Neural cell (in vitro differentiated cells): ENCODE data around the gene FUS. TPM values are rescaled to one million over a fixed set of nuclear protein-coding genes. Genes with fewer than 3 reads are reported as not detected.
"Not testable (repeated sequence)": the region's sequence is repeated elsewhere in the genome, so short reads cannot be mapped to it uniquely, and the experiment has no call there.

Source experiments
- H2AFZ ChIP-seq: fragments of 200-600, 300-800 bp; sonication (generic), shearing (Covaris generic); 2 replicates; pipeline ENCODE4 v1.6.0; 2014; ENCODE audit warnings: low read depth, mild to moderate bottlenecking, antibody characterized with exemption, low read length, moderate library complexity
- H3F3A ChIP-seq: fragments of 200-600 bp; shearing (Covaris generic); 2 replicates; pipeline ENCODE4 v1.6.1; 2016; ENCODE audit warnings: mild to moderate bottlenecking, moderate library complexity, mixed read lengths, antibody characterized with exemption, low read length; ENCODE audit not compliant: insufficient read depth, poor library complexity, severe bottlenecking
- H3K27ac ChIP-seq: fragments of 200-600, 300-800 bp; sonication (generic), shearing (Covaris generic); 2 replicates; pipeline ENCODE4 v1.5.1; 2014; ENCODE audit warnings: mild to moderate bottlenecking, low read length, moderate library complexity
- H3K27me3 ChIP-seq: fragments of 300-800, 200-600 bp; sonication (generic), shearing (Covaris generic); 2 replicates; pipeline ENCODE4 v1.6.0; 2014; ENCODE audit warnings: mild to moderate bottlenecking, low read depth, low read length, moderate library complexity; ENCODE audit not compliant: insufficient read depth
- H3K36me3 ChIP-seq: fragments of 300-800, 200-600 bp; sonication (generic), shearing (Covaris generic); 2 replicates; pipeline ENCODE4 v1.5.1; 2014; ENCODE audit warnings: mild to moderate bottlenecking, antibody characterized with exemption, low read length, moderate library complexity; ENCODE audit not compliant: insufficient read depth
- H3K4me2 ChIP-seq: fragments of 300-800, 200-600 bp; sonication (generic), shearing (Covaris generic); 2 replicates; pipeline ENCODE4 v1.6.0; 2014; ENCODE audit warnings: mild to moderate bottlenecking, low read length
- H3K4me3 ChIP-seq: fragments of 300-800, 200-600 bp; sonication (generic), shearing (Covaris generic); 2 replicates; pipeline ENCODE4 v1.5.1; 2014; ENCODE audit warnings: mild to moderate bottlenecking, low read length, moderate library complexity
- H3K79me2 ChIP-seq: fragments of 200-600 bp; shearing (Covaris generic); replicated peaks from 2 replicates; pipeline ENCODE4 v1.6.0; 2014; ENCODE audit warnings: mild to moderate bottlenecking, low read length, moderate library complexity; ENCODE audit not compliant: insufficient read depth
- H3K9ac ChIP-seq: fragments of 300-800, 200-600 bp; sonication (generic), shearing (Covaris generic); 2 replicates; pipeline ENCODE4 v1.6.1; 2016; ENCODE audit warnings: mild to moderate bottlenecking, low read length, mixed read lengths
- H3K9me2 ChIP-seq: fragments of 200-600 bp; shearing (Covaris generic); 2 replicates; pipeline ENCODE4 v1.6.1; 2016; ENCODE audit warnings: mild to moderate bottlenecking, low read length, mixed read lengths; ENCODE audit not compliant: insufficient read depth
- H3K9me3 ChIP-seq: fragments of 200-600, 300-800 bp; sonication (generic), shearing (Covaris generic); 2 replicates; pipeline ENCODE4 v1.6.1; 2016; ENCODE audit warnings: mild to moderate bottlenecking, mixed run types, low read length, moderate library complexity, mixed read lengths
- H4K20me1 ChIP-seq: fragments of 200-600 bp; shearing (Covaris generic); 2 replicates; pipeline ENCODE4 v1.6.1; 2016; ENCODE audit warnings: mild to moderate bottlenecking, mixed run types; ENCODE audit not compliant: insufficient read depth
- CTCF ChIP-seq: fragments of 450-650 bp; IDR thresholded peaks from 2 replicates; pipeline ENCODE4 v1.5.1; 2014; ENCODE audit warnings: antibody characterized with exemption, mild to moderate bottlenecking, moderate library complexity; ENCODE audit not compliant: poor library complexity, severe bottlenecking
- EP300 ChIP-seq: fragments of 450-650 bp; conservative IDR thresholded peaks from 2 replicates; pipeline ENCODE4 v1.6.1; 2014; ENCODE audit warnings: antibody characterized with exemption, mild to moderate bottlenecking, moderate library complexity; ENCODE audit not compliant: poor library complexity, severe bottlenecking
- EZH2 ChIP-seq: fragments of 200-600, 300-800 bp; shearing (Covaris generic), sonication (generic); IDR thresholded peaks from 2 replicates; pipeline ENCODE4 v1.6.1; 2014; ENCODE audit warnings: antibody characterized with exemption, low read length, borderline replicate concordance, mild to moderate bottlenecking; ENCODE audit not compliant: insufficient read depth, poor library complexity, severe bottlenecking
- MXI1 ChIP-seq: fragments of 450-650 bp; conservative IDR thresholded peaks from 2 replicates; pipeline ENCODE4 v1.6.1; 2014; ENCODE audit warnings: antibody characterized with exemption, mild to moderate bottlenecking; ENCODE audit not compliant: poor library complexity, severe bottlenecking
- POLR2AphosphoS5 ChIP-seq: IDR thresholded peaks from 2 replicates; pipeline ENCODE4 v1.6.1; 2012
- RAD21 ChIP-seq: fragments of 450-650 bp; conservative IDR thresholded peaks from 2 replicates; pipeline ENCODE4 v1.6.1; 2014; ENCODE audit warnings: antibody characterized with exemption, mild to moderate bottlenecking, moderate library complexity
- SMC3 ChIP-seq: fragments of 450-650 bp; conservative IDR thresholded peaks from 2 replicates; pipeline ENCODE4 v1.6.1; 2014; ENCODE audit warnings: antibody characterized with exemption, mild to moderate bottlenecking, moderate library complexity; ENCODE audit not compliant: poor library complexity
- polyA plus RNA-seq: library from polyadenylated mRNA; depleted of rRNA; stranded (reverse); fragments of >200 nt; gene quantifications from 2 replicates; pipeline ENCODE4 v1.2.3, GENCODE V29; 2014
- TF ChIP-seq, protein P1 (sequence below): IDR thresholded peaks from 2 replicates; pipeline ENCODE4 v1.6.1; 2012; ENCODE audit warnings: borderline replicate concordance

Gene FUS
- polyA plus RNA-seq, 1 donor from 2014 or later, result 54.3 TPM

- Histone ChIP-seq H4K20me1 (no peaks in the 10 kb centered on the region), H3F3A (no peaks in the 10 kb centered on the region), H3K4me2 (no peak overlapping the region), H3K79me2 (no peaks in the 10 kb centered on the region), H2AFZ (no peak overlapping the region), H3K27ac (no peak overlapping the region), H3K36me3 (no peaks in the 10 kb centered on the region), H3K9me2 (no peaks in the 10 kb centered on the region), H3K4me3 (no peak overlapping the region), H3K9me3 (no peaks in the 10 kb centered on the region), H3K27me3 (no peaks in the 10 kb centered on the region), H3K9ac (no peak overlapping the region)
- TF ChIP-seq SMC3 (no peak), MXI1 (no peak), POLR2AphosphoS5 (no peak), CTCF (no peak), RAD21 (no peak), EZH2 (no peak), EP300 (no peak)
- TF ChIP-seq, protein P1, sequence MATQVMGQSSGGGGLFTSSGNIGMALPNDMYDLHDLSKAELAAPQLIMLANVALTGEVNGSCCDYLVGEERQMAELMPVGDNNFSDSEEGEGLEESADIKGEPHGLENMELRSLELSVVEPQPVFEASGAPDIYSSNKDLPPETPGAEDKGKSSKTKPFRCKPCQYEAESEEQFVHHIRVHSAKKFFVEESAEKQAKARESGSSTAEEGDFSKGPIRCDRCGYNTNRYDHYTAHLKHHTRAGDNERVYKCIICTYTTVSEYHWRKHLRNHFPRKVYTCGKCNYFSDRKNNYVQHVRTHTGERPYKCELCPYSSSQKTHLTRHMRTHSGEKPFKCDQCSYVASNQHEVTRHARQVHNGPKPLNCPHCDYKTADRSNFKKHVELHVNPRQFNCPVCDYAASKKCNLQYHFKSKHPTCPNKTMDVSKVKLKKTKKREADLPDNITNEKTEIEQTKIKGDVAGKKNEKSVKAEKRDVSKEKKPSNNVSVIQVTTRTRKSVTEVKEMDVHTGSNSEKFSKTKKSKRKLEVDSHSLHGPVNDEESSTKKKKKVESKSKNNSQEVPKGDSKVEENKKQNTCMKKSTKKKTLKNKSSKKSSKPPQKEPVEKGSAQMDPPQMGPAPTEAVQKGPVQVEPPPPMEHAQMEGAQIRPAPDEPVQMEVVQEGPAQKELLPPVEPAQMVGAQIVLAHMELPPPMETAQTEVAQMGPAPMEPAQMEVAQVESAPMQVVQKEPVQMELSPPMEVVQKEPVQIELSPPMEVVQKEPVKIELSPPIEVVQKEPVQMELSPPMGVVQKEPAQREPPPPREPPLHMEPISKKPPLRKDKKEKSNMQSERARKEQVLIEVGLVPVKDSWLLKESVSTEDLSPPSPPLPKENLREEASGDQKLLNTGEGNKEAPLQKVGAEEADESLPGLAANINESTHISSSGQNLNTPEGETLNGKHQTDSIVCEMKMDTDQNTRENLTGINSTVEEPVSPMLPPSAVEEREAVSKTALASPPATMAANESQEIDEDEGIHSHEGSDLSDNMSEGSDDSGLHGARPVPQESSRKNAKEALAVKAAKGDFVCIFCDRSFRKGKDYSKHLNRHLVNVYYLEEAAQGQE, result no peak
Observed at GRCh38 chr16:31136287-31136662, 43.7 kb upstream of the FUS start.

DNA sequence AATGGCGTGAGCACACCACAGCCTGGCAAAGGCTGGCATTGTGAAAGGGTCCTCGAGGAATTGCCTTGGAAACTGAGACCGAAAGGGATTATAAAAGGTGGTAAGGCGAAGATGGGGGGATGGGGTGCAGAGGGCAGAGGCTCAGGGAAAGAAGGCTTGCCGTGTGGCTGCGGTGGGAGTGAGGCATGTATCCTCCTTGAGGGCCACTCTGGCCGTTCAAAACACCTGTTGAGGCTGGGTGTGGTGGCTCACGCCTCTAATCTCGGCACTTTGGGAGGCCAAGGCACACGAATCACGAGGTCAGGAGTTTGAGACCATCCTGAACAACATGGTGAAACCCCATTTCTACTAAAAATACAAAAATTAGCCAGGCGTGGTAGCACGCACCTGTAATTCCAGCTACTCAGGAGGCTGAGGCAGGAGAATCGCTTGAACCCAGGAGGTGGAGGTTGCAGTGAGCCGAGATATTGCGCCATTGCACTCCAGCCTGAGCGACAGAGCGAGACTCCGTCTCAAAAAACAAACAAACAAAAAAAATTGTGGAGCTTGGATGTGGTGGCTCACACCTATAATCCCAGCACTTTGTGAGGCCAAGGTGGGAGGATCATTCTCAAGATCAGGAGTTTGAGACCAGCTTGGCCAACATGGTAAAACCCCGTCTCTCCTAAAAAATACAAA lies 43.0 kb upstream of the FUS start:
- H4K20me1 ChIP-seq, H3K27ac ChIP-seq, H3K9me2 ChIP-seq, H3K4me2 ChIP-seq, H2AFZ ChIP-seq, H3K36me3 ChIP-seq, H3K9me3 ChIP-seq, H3K79me2 ChIP-seq, H3K4me3 ChIP-seq, H3K27me3 ChIP-seq, H3K9ac ChIP-seq, H3F3A ChIP-seq: not testable (repeated sequence)
